ENCODE measurements around the gene RHBDD3. TPM values are rescaled to one million over a fixed set of nuclear protein-coding genes. Genes with fewer than 3 reads are reported as not detected.

RHBDD3 gene
- total RNA-seq, 1 experiment from 2014 or later = 51.5 TPM

- intact Hi-C loops (cut with micrococcal nuclease; ENCODE audit: unreplicated experiment) = no loop called here
- no peak for DNase-seq
- Mint-ChIP-seq H3K27ac (ENCODE audit: unreplicated experiment) (no peak overlapping the region), H3K27me3 (ENCODE audit: unreplicated experiment) (peaks cover 8% of the 10 kb centered on the region), H3K4me1 (ENCODE audit: low read depth, unreplicated experiment) (peaks cover 30% of the 10 kb centered on the region), H3K36me3 (ENCODE audit: insufficient read depth, unreplicated experiment) (peaks cover 60% of the 10 kb centered on the region), H3K4me3 (ENCODE audit: low read depth, unreplicated experiment) (peak overlapping the region; percentile 81), H3K9me3 (ENCODE audit: low read depth, unreplicated experiment) (no peaks in the 10 kb centered on the region)
- TF ChIP-seq CTCF (IDR thresholded peaks at IDR 0.05; ENCODE audit: unreplicated experiment) = no peak
- CTCF ChIA-PET = no interaction called here
- BruUV-seq (replicated peaks) = no TSS peak
These were observed 41.0 kb upstream of the RHBDD3 start for GRCh38 chr22:29308791-29309262.

GRCh38 chr22:29308148-29308790 lies 40.5 kb upstream of the RHBDD3 start:
- no peak for TF ChIP-seq CTCF (IDR thresholded peaks at IDR 0.05; ENCODE audit: unreplicated experiment)
- H3K36me3 Mint-ChIP-seq (ENCODE audit: insufficient read depth, unreplicated experiment) = peaks cover 59% of the 10 kb centered on the region
- no peaks in the 10 kb centered on the region for H3K9me3 Mint-ChIP-seq (ENCODE audit: low read depth, unreplicated experiment)
- H3K27ac Mint-ChIP-seq (ENCODE audit: unreplicated experiment) = no peak overlapping the region
- no peak for DNase-seq
- H3K27me3 Mint-ChIP-seq (ENCODE audit: unreplicated experiment) = peaks cover 2% of the 10 kb centered on the region
- peak overlapping the region; percentile 81 for H3K4me3 Mint-ChIP-seq (ENCODE audit: low read depth, unreplicated experiment)
- H3K4me1 Mint-ChIP-seq (ENCODE audit: low read depth, unreplicated experiment) = peaks cover 28% of the 10 kb centered on the region
- CTCF ChIA-PET = no interaction called here
- no TSS peak for BruUV-seq (replicated peaks)
- intact Hi-C loops (cut with micrococcal nuclease; ENCODE audit: unreplicated experiment) = no loop called here

GRCh38 chr22:29307596-29308147 lies 39.9 kb upstream of the RHBDD3 start:
- no peak for DNase-seq
- intact Hi-C loops (cut with micrococcal nuclease; ENCODE audit: unreplicated experiment) = no loop called here
- TF ChIP-seq CTCF (IDR thresholded peaks at IDR 0.05; ENCODE audit: unreplicated experiment) = no peak
- Mint-ChIP-seq H3K4me3 (ENCODE audit: low read depth, unreplicated experiment) (peak overlapping the region; percentile 81), H3K9me3 (ENCODE audit: low read depth, unreplicated experiment) (no peaks in the 10 kb centered on the region), H3K27ac (ENCODE audit: unreplicated experiment) (peak overlapping the region; percentile 76), H3K36me3 (ENCODE audit: insufficient read depth, unreplicated experiment) (peaks cover 56% of the 10 kb centered on the region), H3K4me1 (ENCODE audit: low read depth, unreplicated experiment) (peaks cover 28% of the 10 kb centered on the region), H3K27me3 (ENCODE audit: unreplicated experiment) (no peaks in the 10 kb centered on the region)
- CTCF ChIA-PET = no interaction called here
- BruUV-seq (replicated peaks) = no TSS peak

GRCh38 chr22:29306835-29307595 lies 39.2 kb upstream of the RHBDD3 start:
- Mint-ChIP-seq H3K27ac (ENCODE audit: unreplicated experiment) (peak overlapping the region; percentile 76), H3K4me1 (ENCODE audit: low read depth, unreplicated experiment) (peaks cover 28% of the 10 kb centered on the region), H3K4me3 (ENCODE audit: low read depth, unreplicated experiment) (peak overlapping the region; percentile 81), H3K27me3 (ENCODE audit: unreplicated experiment) (no peaks in the 10 kb centered on the region), H3K9me3 (ENCODE audit: low read depth, unreplicated experiment) (no peaks in the 10 kb centered on the region), H3K36me3 (ENCODE audit: insufficient read depth, unreplicated experiment) (peaks cover 55% of the 10 kb centered on the region)
- BruUV-seq (replicated peaks) = no TSS peak
- CTCF ChIA-PET = interaction anchor here (0.6 to 1.2 kb wide), 3 partner anchors 10 to 92 kb away, joined by 3 to 6 read pairs (median 3); no protein-coding TSS in a partner anchor
- no peak for TF ChIP-seq CTCF (IDR thresholded peaks at IDR 0.05; ENCODE audit: unreplicated experiment)
- intact Hi-C loops (cut with micrococcal nuclease; ENCODE audit: unreplicated experiment) = no loop called here
- DNase-seq = peak; percentile 88
